ENCODE data around the gene KCNQ5.

DNA sequence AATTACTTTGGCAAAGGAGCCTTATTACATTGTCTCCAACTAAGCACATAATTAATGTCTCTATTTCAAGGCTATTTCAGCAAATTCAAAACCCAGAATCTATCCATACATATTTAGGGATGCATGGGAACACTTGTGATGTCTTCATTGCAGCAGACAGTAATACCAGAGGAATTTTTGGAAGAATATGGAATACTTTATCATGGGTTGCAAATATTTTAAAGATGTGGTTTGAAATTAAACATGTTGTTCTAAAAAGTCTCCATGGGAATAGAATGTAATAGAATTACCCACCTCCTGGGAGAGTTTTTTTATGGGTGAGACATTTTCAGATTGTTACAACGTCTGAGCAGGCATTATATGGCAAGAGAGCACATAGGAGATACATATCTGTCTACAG is 170.8 kb downstream of the KCNQ5 start:
- TF ChIP-seq EZH2 (IDR thresholded peaks at IDR 0.05): no peak
- no peak for TF ChIP-seq POLR2AphosphoS5 (IDR thresholded peaks at IDR 0.05; ENCODE audit: borderline replicate concordance, low read depth, low read length)
- TF ChIP-seq FOXP2 (optimal IDR thresholded peaks at IDR 0.05; ENCODE audit: control extremely low read depth, extremely low read length, insufficient read depth): no peak
